HG03342 (cell line): ENCODE data around the gene RGSL1.

Experiments used
- ATAC-seq: cut with Tn5 transposase; IDR thresholded peaks from one replicate; pipeline ENCODE4 v1.9.1; 2021; ENCODE audit warnings: mild to moderate bottlenecking, moderate library complexity; ENCODE audit not compliant: unreplicated experiment

The RGSL1 gene

DNA sequence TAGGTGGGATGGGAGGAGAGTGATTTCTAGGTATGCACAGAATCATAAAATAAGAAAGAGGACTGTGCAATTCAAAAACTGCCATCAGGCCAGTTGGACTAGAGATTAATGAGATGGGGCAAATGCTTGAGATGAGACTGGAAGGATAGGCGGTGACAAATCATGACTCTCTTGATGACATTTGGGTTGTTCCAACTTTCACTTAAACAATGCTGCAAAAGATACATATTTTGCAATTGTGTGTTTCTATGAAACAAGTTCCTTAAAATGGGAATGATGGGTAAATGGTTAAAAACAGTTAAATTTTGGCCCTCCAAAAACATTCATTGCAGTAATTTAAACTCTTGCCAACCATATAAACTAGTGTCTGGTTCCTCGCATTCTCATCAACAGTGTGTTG is 84.0 kb downstream of the RGSL1 start:
- no peak for ATAC-seq

DNA sequence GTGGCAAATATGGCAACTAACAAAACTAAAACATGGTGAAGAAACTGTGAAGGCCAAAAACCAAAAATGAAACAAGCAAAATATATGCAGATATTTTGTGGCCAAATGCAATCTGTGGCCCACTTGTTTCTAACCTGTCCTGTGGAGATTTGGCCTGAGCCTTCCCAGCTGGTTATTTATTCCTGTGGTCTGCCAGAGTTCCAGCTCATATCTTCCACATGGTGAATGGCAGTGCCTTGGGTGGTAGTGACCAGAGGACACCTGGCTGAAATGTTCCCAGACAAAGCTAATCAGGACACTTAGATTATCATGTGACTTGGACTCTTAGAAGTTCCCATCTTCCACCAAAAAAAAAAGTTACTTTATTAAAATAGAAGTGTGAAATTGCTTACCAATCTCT is 99.4 kb downstream of the RGSL1 start:
- no peak for ATAC-seq

DNA sequence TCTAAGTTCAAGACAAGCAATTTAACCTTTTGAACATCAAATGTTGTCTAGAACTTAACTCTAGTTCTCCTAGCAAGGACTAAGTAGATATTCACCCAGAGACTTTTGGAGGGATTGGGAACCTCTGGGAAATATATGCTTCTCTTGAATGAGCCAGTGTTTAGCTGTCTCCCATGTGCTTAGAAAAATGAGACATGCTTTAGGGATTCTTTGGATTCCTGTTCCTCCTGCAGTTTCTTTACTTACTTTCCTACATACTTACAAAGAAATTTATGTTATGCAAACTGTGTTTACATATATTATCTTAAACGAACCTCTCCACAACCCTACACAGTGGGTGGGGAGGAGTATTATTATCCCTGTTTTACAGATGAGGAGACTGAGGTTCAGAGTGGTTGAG is 99.9 kb downstream of the RGSL1 start:
- ATAC-seq: no peak

DNA sequence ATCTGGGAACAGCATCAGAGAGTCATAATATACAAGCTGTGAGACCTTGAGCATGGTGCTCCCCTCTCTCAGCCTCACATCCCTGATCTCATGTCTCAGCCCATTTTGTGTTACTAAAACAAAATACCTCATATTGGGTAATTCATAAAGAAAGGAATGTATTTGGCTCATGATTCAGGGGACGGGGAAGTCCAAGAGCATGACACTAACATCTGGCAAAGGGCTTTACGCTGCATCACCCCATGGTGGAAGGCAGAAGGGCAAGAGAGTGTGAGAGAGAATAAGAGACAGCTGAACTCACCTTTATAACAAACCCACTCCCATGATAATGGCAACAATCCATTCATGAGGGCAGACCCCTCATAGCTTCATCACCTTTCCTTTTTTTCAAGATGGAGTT is 102.6 kb downstream of the RGSL1 start:
- no peak for ATAC-seq

DNA sequence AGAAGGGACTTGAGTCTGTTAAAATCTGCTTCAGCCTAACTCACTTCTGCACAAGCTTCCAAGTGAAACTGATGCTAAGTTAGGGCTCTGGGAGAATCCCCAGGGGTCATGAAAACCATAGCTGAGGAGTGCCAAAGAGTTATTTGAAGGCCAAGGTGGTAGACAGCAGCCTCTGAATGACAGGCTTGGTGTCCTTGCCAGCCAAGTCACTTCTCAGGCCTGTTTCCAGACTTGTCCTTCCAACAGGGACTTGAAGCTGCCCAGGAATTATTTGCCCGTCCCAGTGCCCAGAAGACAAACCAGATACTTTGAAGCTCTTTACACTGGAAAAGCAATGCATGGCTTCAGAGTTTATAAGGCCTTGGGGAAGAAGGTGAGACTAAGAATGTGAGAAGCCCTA is 105.5 kb downstream of the RGSL1 start:
- ATAC-seq: no peak

DNA sequence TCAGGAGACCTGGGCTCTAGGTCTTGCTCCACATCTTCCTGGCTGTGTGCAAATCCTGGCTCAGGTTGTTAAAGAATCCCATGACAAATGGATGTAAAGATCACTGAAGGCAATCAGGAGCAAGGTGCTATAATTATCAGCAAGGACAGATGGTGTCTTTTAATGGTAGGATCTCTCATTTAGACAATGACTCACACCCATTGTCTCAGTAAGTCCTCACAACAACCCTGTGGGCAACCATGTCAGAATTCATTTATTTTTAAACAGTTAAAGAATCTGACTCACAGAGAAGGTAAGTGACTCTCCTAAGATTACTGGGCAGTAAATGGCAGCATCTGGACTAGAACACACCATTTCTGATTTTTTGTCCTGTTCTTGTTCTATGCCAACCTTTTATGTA is 106.3 kb downstream of the RGSL1 start:
- no peak for ATAC-seq

DNA sequence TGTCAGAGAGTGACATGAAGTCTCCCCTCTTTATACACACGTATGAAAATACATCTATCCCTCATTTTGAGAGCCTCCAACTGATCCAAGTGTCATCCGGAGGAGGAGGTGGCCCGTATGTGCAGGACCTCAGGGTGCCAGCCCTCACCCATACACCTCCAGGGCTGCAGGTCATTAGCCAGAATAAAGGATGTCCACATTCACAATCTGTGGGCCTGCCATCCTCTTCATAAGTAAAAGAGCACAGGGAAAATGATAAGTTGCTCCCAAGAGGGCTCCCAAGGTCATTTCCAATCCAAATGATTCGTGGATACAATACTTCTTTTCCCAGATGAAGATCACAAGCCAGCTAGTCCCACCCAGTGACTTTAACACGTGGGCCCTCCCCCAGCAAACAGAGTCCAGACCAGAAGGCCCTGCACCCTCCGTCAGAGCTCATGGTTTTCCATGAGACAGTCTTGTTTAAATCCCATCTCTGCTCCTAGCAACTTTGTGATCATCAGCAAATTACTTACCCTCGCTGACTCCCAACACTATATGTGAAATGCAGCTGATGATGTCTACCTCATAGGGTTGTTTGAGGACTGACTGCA is 110.5 kb downstream of the RGSL1 start:
- no peak for ATAC-seq

DNA sequence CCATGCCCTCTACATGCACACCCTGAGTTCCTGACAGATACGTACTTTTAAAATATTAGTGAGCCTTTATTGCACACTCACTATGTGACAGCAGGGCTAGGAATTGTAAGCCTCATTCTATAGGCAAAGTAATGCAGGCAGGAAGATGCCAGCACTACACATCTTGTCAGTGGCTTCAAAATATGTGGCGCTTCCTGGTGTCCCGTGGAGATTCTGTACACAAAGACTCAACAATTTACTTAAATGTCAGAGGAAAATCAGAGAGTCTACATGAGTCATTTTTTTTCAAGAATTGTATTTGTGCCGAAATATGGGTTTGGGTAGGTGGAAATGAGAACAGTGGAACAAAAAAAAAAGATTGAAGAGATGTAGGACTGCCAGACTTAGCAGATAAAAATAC is 111.5 kb downstream of the RGSL1 start:
- ATAC-seq: no peak

DNA sequence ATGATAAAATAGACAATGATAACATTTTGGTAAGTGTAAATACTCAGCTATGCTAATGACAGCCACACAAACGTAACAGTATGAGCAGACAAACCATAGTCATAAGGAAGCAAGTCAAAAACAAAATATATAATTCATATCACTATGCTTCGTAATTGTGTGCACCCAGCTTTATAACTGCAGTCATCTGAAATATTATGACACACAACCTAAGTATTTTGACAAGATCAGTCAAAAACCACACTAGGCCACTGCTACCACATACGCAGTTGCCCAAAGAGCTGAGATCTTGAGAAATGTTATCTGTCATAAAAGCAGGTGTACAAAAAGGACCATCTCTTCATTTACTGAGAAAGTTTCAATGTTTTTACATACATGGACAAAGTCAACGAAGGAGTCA is 113.1 kb downstream of the RGSL1 start:
- ATAC-seq: no peak

DNA sequence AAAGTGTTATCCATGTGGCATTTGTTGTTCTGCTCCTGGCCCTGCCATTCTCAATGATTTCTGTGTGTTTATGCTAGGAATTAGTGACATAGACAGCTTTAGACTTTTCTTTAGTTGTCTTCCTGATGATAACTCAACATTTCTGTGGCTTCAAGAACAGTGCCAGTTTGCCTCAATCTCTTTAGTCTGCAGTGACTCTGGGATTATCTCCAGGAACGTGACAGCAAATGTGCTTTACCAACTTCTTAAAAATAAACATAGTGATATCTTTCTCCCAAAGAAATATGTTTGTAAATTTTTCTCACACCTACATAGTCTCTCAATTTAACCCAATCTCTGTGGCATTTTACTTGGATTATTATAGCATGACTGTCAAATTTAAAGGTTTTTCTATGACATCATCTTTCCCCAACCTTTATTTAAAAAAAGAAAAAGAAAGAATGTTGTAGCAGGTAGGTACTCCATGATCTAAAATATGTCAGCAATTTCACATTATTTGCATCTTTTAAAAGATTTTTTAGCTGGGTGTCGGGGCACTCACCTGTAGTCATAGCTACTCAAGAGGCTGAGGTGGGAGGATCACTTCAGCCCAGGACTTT is 114.6 kb downstream of the RGSL1 start:
- ATAC-seq: no peak

DNA sequence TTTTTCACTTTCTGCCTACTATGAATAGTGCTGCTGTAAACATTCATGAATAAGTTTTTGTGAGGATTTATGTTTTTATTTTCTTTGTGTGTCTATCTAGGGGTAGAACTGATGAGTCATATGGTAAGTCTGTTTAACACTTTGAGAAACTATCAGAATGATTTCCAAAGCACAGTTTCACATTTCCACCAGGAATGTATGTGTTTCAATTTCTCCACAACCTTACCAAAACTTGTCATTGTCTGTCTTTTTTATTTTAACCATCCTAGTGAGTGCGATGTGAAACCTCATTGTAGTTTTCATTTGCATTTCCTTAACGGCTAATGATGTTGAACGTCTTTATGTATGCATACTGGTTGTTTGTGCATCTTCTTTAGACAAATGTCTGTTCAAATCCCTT is 115.6 kb downstream of the RGSL1 start:
- no peak for ATAC-seq

DNA sequence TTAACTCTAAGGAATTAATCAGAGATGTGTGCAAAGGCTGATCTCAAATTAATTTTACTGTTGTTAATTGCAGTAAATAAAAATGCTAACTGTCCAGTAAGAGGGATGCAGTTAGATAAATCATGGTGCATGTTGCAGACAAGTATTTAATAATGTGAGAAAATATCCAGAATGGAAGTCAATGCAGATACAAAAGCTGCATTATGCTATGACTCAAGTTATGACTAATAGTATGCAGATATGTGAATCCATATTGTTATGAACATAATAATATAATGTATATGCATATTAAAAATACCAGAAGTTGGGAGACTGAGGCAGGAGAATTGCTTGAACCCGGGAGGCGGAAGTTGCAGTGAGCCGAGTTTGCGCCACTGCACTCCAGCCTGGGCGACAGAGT is 117.7 kb downstream of the RGSL1 start:
- no peak for ATAC-seq

DNA sequence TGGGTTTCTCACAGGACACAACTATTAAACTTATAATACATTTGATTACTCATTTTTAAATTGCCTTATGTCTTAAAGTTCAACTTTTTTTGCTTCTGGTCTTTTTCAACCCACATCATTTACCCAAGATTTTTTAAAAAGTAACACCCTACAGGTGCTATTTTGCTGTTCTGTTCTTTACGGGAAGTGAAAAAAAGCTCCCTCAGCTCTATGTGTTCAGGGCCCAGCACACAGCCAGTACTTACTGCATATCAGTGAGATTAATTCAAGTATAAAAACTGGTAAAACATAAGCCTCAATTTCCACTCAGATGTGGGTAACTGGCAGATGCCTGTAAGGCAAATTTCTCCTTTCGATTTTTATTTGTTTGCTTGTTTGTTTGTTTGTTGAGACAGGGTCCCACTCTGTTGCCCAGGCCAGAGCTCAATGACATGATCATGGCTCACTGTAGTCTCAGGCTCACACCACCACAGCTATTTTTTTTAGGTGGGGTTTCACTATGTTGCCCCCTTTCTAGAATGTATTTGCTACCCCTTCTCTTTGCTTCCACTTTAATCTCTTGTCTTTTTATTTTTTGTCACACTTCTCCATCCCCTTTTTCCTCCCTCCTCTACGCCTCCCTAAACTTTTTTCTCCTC is 118.8 kb downstream of the RGSL1 start:
- ATAC-seq: no peak

DNA sequence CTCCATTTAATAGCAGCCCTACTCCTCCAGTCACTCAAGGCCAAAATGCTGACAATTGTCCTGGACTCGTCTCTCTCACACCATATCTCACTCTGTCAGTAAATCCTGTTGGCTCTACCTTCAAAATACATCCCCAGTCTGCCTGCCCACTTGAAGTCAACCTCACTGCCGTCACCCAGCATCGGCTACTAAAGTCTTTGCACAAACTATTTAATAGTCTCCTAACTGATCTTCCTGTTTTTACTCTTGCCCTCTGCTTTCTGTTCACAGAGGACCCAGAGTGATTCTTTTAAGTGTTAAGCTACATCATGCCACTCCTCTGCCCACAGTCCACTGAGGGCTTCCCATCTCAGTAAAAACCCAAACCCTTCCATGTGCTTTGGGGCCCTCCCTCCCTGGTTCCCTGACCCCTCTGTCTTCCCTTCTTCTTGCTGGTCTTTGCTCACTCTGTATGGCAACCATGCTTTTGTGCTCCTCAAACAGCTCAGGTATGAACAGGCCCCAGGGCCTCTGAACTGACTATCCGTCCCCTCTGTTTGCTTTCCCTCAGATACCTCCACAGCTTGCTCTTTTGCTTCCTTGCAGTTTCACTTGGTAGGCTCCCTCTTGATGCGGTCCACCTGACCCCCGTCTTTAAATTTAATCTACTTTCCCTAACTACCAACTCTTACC is 120.1 kb downstream of the RGSL1 start:
- ATAC-seq: no peak

DNA sequence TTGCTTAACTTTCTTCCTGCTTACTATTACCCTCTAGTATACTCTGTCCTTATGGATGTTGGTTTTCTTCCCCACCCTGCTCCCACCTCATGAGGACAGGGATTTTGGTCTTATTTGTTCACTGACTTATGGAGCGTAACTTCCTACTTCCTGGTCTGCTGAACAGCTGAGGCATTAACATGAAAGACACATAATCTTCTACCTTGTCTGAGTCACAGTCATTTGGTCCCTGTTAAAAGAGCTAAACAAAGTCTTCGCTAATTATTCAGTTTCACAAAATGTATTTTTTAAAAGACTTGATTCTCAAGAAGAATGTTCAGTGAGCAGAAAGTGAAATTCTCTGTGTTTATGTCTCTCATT is 120.6 kb downstream of the RGSL1 start:
- no peak for ATAC-seq

DNA sequence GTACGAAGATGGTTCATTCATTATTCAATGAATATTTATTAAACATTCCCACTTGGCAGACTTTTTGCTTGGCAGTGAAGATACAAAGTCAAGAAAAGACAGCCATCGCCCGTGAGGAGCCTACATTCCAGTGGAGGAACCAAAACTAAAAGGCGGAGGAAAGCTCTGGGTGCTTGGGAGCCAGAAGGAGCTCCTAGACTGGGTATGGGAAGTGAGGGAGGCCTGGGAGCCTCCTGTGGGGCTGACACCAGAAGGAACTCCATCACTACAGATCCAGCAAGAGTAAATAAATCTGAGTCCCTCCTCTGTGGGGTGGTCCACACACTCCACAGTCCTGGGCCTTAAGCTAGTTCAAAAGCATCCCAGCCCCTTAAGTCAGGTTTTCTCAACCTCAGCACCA is 124.2 kb downstream of the RGSL1 start:
- no peak for ATAC-seq

DNA sequence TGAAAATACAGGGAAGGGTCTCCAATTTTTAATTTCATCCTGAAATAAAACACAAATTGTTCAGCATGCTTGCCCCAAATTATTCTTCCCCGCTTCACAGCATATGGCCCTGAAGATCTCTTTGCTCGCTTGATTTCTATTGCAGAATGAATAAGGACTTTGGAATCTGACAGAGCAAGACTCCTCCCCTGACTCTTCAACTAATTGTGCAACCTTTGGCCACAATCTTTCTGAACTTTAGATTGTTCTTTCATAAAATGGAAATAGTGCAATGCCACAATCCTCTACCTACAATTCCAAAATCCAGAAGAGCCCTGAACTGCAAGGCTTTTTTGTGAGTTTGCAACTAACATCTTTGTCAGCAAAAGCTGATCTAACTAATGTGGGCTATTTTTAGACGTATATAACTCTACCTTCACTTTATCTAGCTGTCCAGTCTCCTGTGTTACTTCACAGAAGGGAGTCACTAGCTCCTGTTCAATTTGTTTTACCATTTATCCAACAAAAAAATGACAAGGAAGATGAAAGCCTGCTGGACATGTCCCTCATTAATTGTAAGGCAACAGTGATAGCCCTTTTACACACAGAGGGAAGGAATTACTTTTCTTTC is 125.7 kb downstream of the RGSL1 start:
- ATAC-seq: no peak

DNA sequence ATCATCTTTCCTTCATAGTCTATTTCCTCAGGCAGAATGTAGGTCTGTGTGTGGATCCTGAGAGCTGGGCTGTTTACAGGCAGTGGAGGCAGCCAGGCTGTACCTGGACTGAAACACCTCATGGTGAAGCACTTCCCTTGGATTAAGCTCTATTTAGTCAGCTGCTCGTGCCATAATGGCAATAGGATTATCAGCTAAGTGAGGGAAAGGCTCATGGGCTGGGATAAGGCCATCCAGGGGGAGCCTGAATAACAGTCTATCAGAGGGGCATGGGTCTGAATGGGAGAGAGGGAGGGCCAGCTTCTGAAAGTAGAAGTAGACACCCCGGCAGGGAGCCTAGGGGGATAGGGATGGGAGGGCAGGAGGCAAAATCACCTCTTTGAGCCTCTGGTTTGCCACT is 130.8 kb downstream of the RGSL1 start:
- ATAC-seq: no peak

DNA sequence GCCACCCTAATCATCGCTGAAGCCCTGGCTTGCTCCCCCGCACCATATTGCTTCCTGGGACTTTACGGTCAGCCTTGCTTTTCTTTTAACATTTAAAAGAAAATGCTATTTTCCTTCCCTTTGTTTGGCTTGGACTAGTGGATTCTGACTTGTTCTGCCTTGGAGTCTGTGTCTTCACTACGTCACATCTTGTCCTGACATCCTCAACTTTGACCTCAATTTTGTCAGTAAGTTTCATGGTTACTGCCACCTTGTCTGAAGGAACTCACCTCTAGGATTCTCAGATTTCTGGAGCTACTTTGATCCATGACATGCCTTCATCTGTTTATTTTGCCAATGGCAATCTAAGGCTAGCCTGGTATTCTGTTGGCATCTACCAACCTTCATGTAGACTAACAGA is 134.8 kb downstream of the RGSL1 start:
- ATAC-seq: no peak

DNA sequence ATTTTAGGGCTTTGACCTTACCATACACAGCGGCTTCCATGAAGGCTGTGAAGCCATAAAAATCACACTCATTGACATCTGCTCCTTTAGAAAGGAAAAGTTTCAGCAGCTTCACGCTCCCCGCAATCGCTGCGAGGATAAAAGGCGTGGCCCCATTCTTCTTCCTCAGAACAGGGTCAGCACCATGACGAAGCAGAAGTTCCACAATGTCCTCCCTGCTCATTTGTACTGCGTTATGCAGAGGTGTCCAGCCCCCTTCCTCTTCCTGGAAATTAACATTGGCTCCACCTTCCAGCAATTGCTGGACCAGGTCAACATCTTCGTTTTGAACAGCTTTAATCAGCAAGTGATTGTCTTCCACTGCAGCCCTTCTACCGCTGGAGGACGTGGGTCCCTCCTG is 136.4 kb downstream of the RGSL1 start:
- ATAC-seq: no peak

DNA sequence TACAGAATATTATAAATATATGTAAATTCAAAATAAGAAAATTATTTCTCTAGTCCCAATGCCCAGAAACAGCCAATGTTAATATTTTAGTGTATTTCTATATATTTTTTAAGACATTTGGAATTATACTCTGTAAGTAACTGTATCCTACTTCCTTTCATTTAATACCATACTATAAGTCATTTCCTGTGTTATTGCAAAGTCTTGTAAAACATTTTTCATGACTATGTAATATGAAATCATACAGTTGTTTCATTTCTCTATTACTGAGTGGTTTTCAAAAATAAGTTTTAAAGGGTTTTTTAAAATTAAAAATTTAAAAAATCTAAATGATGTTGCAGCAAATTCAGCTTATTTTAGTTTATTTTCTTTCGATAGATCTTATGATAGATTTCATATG is 137.1 kb downstream of the RGSL1 start:
- ATAC-seq: no peak
